AG04450 (cell line): Measurements from ENCODE around the gene HIPK2. TPM values are rescaled to one million over a fixed set of nuclear protein-coding genes. Genes with fewer than 3 reads are reported as not detected.

Source experiments
- CTCF ChIA-PET: fragments of 300-600, 350-600 bp; formaldehyde crosslinking; extraction: SDS; loops from one replicate; lab custom pipeline; 2022; ENCODE audit warnings: antibody characterized with exemption, inconsistent platforms; lab: Charles Lee
- POLR2A ChIA-PET: fragments of 350-600 bp; formaldehyde crosslinking; extraction: SDS; loops from one replicate; lab custom pipeline; 2021; ENCODE audit warnings: antibody characterized with exemption, inconsistent platforms; lab: Yijun Ruan, JAX
- DNase-seq: peaks from one replicate; pipeline ENCODE4 v3.0.0-alpha.2; 2011; ENCODE audit warnings: low read depth, low spot score
- H3K27ac ChIP-seq: one replicate; pipeline ENCODE4 v1.5.1; 2012; ENCODE audit warnings: low read depth, low read length, control low read depth
- H3K27me3 ChIP-seq: one replicate; pipeline ENCODE4 v1.6.0; 2012; ENCODE audit warnings: low read length; ENCODE audit not compliant: control insufficient read depth, insufficient read depth
- H3K4me3 ChIP-seq: 2 replicates; pipeline ENCODE4 v1.5.1; 2011; ENCODE audit warnings: mild to moderate bottlenecking, low read depth, low read length, control low read depth
- H3K9me3 ChIP-seq: 2 replicates; pipeline ENCODE4 v1.5.1; 2012; ENCODE audit warnings: low read length; ENCODE audit not compliant: control insufficient read depth, insufficient read depth
- CTCF ChIP-seq: IDR thresholded peaks from 2 replicates; pipeline ENCODE4 v1.5.1; 2011; ENCODE audit warnings: low read depth, low read length, control low read depth, inconsistent platforms
- polyA plus RNA-seq: library from polyadenylated mRNA; depleted of rRNA; stranded (reverse); fragments of >200 nt; gene quantifications from 2 replicates; pipeline ENCODE4 v1.2.3, GENCODE V29; 2011

Gene HIPK2
- polyA plus RNA-seq, 1 experiment: 61.4 TPM

- CTCF ChIA-PET: no interaction called here
- no peak overlapping the region for H3K4me3 ChIP-seq
- no peak for DNase-seq
- H3K27ac ChIP-seq: no peak overlapping the region
- no peak for TF ChIP-seq CTCF
- peaks cover 6% of the 10 kb centered on the region for H3K27me3 ChIP-seq
- POLR2A ChIA-PET: no interaction called here
- H3K9me3 ChIP-seq: peaks cover 15% of the 10 kb centered on the region
Observed at GRCh38 chr7:139813151-139813550, 35.4 kb upstream of the HIPK2 start.

DNA sequence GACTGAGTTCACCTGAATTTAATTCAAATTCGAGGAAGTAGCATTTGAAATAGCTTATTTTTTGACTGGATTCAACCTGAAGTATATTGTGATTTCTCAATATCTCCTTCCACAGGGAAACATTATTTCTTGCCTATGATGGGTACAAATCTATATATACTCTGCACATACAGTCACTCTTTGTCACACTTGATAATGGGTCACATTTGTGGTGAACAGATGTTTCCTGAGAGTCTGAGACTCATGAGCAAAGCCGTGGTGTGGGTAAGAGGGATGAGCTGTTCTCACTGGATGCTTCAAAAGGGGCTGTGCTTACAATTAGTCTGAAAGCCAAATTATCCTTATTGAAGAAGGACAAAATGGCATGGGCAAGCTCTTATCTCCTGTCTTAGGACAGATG is 33.3 kb upstream of the HIPK2 start:
- CTCF ChIA-PET: interaction anchor here (0.5 to 1.5 kb wide), 3 partner anchors 12 to 210 kb away, joined by 3 to 4 read pairs (median 3); no protein-coding TSS in a partner anchor
- DNase-seq: no peak
- Histone ChIP-seq H3K4me3 (no peak overlapping the region), H3K27ac (no peak overlapping the region), H3K27me3 (peaks cover 2% of the 10 kb centered on the region), H3K9me3 (peaks cover 3% of the 10 kb centered on the region; the same call in 1 of the 2 replicates)
- no peak for TF ChIP-seq CTCF
- POLR2A ChIA-PET: interaction anchor here (0.8 to 2.9 kb wide), 2 partner anchors 13 to 105 kb away, joined by 3 to 10 read pairs; no protein-coding TSS in a partner anchor

DNA sequence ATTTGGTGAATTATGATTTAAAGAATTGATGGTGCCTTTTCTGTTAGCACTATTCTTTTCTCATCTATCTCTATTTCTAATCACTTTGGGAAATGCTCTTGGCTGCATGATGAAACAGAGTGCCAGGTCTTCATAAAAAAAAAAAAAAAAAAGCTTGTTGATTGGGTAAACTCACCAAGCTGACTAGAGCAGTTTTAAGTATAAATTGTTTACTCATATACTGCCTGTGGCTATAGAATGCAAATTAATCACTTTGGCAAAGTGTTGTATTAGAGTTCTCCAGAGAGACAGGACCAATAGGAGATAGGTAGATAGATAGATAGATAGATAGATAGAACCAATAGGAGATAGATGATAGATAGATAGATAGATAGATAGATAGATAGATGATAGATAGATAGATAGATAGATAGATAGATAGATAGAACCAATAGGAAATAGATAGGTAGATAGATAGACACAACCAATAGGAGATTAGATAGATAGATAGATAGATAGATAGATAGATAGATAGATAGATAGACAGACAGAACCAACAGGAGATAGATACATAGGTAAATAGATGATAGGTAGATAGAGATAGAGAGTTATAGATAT is 31.1 kb upstream of the HIPK2 start:
- POLR2A ChIA-PET: interaction anchor here (2.9 kb wide), 1 partner anchor 15 kb away, joined by 10 read pairs; no protein-coding TSS in a partner anchor
- Histone ChIP-seq H3K4me3 (no peak overlapping the region), H3K9me3 (peaks cover 2% of the 10 kb centered on the region), H3K27ac (no peak overlapping the region), H3K27me3 (no peaks in the 10 kb centered on the region)
- DNase-seq: no peak
- TF ChIP-seq CTCF: no peak
- CTCF ChIA-PET: interaction anchor here (0.6 kb wide), 1 partner anchor 83 kb away, joined by 3 read pairs; no protein-coding TSS in a partner anchor

GRCh38 chr7:139808427-139808826 is 30.6 kb upstream of the HIPK2 start:
- no peak overlapping the region for H3K27ac ChIP-seq
- ChIA-PET POLR2A (no interaction called here), CTCF (no interaction called here)

More at GRCh38 chr7:139808427-139808826, 30.6 kb upstream of the HIPK2 start:
- no peak for TF ChIP-seq CTCF
- no peak for DNase-seq
- Histone ChIP-seq H3K27me3 (no peaks in the 10 kb centered on the region), H3K4me3 (no peak overlapping the region), H3K9me3 (peaks cover 7% of the 10 kb centered on the region)
